Prostate gland (tissue), 2 donors: ENCODE results near the gene MCC.

Experiments
- CTCF ChIP-seq, 4 experiments: fragments of 200-600 bp in 2 of 4; fragments of 450-650 bp in 2 of 4; sonication (generic) in 2 of 4; IDR thresholded peaks; 1 replicate in 3 of 4; 2 replicates in 1 of 4; pipeline ENCODE4 v1.5.1; 2016 to 2019; ENCODE audit warnings: antibody characterized with exemption in 4 of 4, mild to moderate bottlenecking in 2 of 4, moderate library complexity in 2 of 4
- POLR2A ChIP-seq: fragments of 450-650 bp; IDR thresholded peaks from one replicate; pipeline ENCODE4 v1.6.1; 2016; ENCODE audit warnings: antibody characterized with exemption, mild to moderate bottlenecking
- POLR2AphosphoS5 ChIP-seq: sonication (generic); formaldehyde crosslinking; IDR thresholded peaks from one replicate; pipeline ENCODE4 v1.6.1; 2017; ENCODE audit warnings: antibody characterized with exemption

GRCh38 chr5:113022661-113023060 is 465.6 kb downstream of the MCC start:
- TF ChIP-seq CTCF (IDR thresholded peaks at IDR 0.05) (no peak), POLR2A (no peak), POLR2AphosphoS5 (no peak)
